Measurements from ENCODE around the gene RRAGC. TPM values are rescaled to one million over a fixed set of nuclear protein-coding genes. Genes with fewer than 3 reads are reported as not detected.

Gene RRAGC
- total and polyA plus RNA-seq, 2 of the 13 experiments (the other 11 are each of a cell fraction or from before 2014, with no cell fraction given) = 7.6 to 8.0 TPM

DNA sequence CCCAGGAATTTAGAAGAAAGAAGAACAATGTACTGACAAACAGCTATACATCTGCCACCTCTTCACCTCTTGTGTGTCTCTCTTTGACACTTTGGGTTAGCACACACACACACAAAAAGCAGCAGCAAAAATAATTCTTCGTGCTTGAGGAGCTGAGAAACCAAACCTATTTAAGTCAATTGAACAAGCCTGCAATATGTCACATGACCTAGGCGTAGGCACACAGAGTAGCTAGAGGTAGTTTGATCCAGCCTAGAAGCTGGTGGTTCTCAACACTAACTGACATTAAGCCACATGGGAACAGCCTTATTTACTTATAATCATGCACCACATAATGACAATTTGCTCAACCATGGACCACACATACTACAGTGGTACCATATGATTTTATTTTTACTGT is 32.3 kb downstream of the RRAGC start (continued):
- TF ChIP-seq ARID5B (CRISPR knock-in tag; IDR thresholded peaks at IDR 0.05) = no peak
- TF ChIP-seq HIVEP1 (CRISPR knock-in tag; IDR thresholded peaks at IDR 0.05) = no peak
- TF ChIP-seq NCOA1 (CRISPR knock-in tag; IDR thresholded peaks at IDR 0.05) = no peak
- TF ChIP-seq ZNF124 (CRISPR knock-in tag; IDR thresholded peaks at IDR 0.05) = no peak
- TF ChIP-seq ZNF326 (CRISPR knock-in tag; IDR thresholded peaks at IDR 0.05; ENCODE audit: borderline replicate concordance) = no peak
- TF ChIP-seq, protein P1, sequence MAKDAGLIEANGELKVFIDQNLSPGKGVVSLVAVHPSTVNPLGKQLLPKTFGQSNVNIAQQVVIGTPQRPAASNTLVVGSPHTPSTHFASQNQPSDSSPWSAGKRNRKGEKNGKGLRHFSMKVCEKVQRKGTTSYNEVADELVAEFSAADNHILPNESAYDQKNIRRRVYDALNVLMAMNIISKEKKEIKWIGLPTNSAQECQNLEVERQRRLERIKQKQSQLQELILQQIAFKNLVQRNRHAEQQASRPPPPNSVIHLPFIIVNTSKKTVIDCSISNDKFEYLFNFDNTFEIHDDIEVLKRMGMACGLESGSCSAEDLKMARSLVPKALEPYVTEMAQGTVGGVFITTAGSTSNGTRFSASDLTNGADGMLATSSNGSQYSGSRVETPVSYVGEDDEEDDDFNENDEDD (CRISPR knock-in tag; IDR thresholded peaks at IDR 0.05; ENCODE audit: borderline replicate concordance) = no peak
- no peak for TF ChIP-seq ZNF652 (CRISPR knock-in tag; IDR thresholded peaks at IDR 0.05; ENCODE audit: borderline replicate concordance, low read depth)

- peaks cover 3 to 46% of the 10 kb centered on the region in 2 experiments; a peak in 4 of 5 replicates for H3K27me3 ChIP-seq (ENCODE audit: control insufficient read depth in 1 of 2, insufficient read depth in 2 of 2, low read length in 2 of 2)
- H3K27ac ChIP-seq (ENCODE audit: extremely low read length, insufficient read depth, low read length) = no peak overlapping the region
- no peaks in the 10 kb centered on the region for H3K79me2 ChIP-seq (ENCODE audit: insufficient read depth, low read length)
- no peaks in the 10 kb centered on the region for H4K20me1 ChIP-seq (ENCODE audit: insufficient read depth, low read length)
- H3K9me3 ChIP-seq (ENCODE audit: low read length) = no peaks in the 10 kb centered on the region
- H3K4me2 ChIP-seq (ENCODE audit: low read depth, low read length) = no peak overlapping the region
- no peak overlapping the region for H2AFZ ChIP-seq (ENCODE audit: low read length)
- intact Hi-C loops (cut with micrococcal nuclease; ENCODE audit: unreplicated experiment) (no loop called here), in situ Hi-C loops (cut with HindIII; ENCODE audit: extremely low pct_ligation_motif_present, low pct_unique_long_range_greater_than_20kb) (no loop called here)
- H3K36me3 ChIP-seq (replicated peaks in 1 of 2; ENCODE audit: control insufficient read depth in 1 of 2, insufficient read depth in 2 of 2, low read length in 2 of 2) = no peaks in the 10 kb centered on the region
- no peak overlapping the region for H3K4me3 ChIP-seq (replicated peaks in 1 of 3; ENCODE audit: insufficient read depth in 1 of 3, low read depth in 2 of 3, low read length in 3 of 3)
- BruUV-seq (replicated peaks) = no TSS peak
- ChIA-PET CTCF (ENCODE audit: low intra/inter-chr PET ratio, low total read pairs) (no interaction called here), POLR2A (no interaction called here)
- no peak overlapping the region for H3K9ac ChIP-seq (ENCODE audit: insufficient read depth, low read depth, low read length)
- DNase-seq (ENCODE audit: low spot score) = no peak
- H3K4me1 ChIP-seq (ENCODE audit: insufficient read depth, low read length) = no peaks in the 10 kb centered on the region
- no peak for FAIRE-seq
- no peak for ATAC-seq
- TF ChIP-seq, protein P2, sequence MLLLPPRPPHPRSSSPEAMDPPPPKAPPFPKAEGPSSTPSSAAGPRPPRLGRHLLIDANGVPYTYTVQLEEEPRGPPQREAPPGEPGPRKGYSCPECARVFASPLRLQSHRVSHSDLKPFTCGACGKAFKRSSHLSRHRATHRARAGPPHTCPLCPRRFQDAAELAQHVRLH (CRISPR knock-in tag; IDR thresholded peaks at IDR 0.05; ENCODE audit: borderline replicate concordance, low read depth) = no peak
- TF ChIP-seq FOXO4 (CRISPR knock-in tag; conservative IDR thresholded peaks at IDR 0.05) (no peak), ZNF333 (CRISPR knock-in tag; IDR thresholded peaks at IDR 0.05; ENCODE audit: borderline replicate concordance) (no peak), PAWR (CRISPR knock-in tag; IDR thresholded peaks at IDR 0.05; ENCODE audit: borderline replicate concordance) (no peak), ZNF792 (CRISPR knock-in tag; IDR thresholded peaks at IDR 0.05) (no peak), ZNF781 (CRISPR knock-in tag; IDR thresholded peaks at IDR 0.05; ENCODE audit: borderline replicate concordance, not compliant biosample characterization) (no peak), CBX2 (IDR thresholded peaks at IDR 0.05; ENCODE audit: low read depth, low read length) (no peak), CBX2 (CRISPR knock-in tag; IDR thresholded peaks at IDR 0.05; ENCODE audit: low read depth) (no peak)
- TF ChIP-seq, protein P3, sequence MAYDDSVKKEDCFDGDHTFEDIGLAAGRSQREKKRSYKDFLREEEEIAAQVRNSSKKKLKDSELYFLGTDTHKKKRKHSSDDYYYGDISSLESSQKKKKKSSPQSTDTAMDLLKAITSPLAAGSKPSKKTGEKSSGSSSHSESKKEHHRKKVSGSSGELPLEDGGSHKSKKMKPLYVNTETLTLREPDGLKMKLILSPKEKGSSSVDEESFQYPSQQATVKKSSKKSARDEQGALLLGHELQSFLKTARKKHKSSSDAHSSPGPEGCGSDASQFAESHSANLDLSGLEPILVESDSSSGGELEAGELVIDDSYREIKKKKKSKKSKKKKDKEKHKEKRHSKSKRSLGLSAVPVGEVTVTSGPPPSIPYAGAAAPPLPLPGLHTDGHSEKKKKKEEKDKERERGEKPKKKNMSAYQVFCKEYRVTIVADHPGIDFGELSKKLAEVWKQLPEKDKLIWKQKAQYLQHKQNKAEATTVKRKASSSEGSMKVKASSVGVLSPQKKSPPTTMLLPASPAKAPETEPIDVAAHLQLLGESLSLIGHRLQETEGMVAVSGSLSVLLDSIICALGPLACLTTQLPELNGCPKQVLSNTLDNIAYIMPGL (CRISPR knock-in tag; IDR thresholded peaks at IDR 0.05; ENCODE audit: borderline replicate concordance in 1 of 2, low read depth in 1 of 2) = no peak
These were observed 32.7 kb downstream of the RRAGC start for GRCh38 chr1:38826886-38827285.
